Motor neuron (in vitro differentiated cells): ENCODE measurements around the gene PPP4R1. TPM values are rescaled to one million over a fixed set of nuclear protein-coding genes. Genes with fewer than 3 reads are reported as not detected.

Source experiments
- ATAC-seq, 8 experiments: fragments of 200-7000 bp; cut with Tn5 transposase; replicated peaks in 6 of 8; 2 replicates each; pipeline ENCODE4 v1.8.0; 2021; ENCODE audit warnings: mild to moderate bottlenecking in 8 of 8, moderate library complexity in 8 of 8
- H3K27ac ChIP-seq, 2 donors: fragments of 250-450 bp; sonication (Bioruptor Pico); 2 replicates each; pipeline ENCODE4 v1.9.0; 2021; ENCODE audit warnings: antibody characterized with exemption in 2 of 2, mild to moderate bottlenecking in 2 of 2, moderate library complexity in 1 of 2
- H3K4me1 ChIP-seq, 2 donors: fragments of 250-450 bp; sonication (Bioruptor Pico); replicated peaks in 1 of 2; 2 replicates each; pipeline ENCODE4 v1.6.1; 2021; ENCODE audit warnings: antibody characterized with exemption in 2 of 2, mild to moderate bottlenecking in 2 of 2, moderate library complexity in 1 of 2
- H3K4me3 ChIP-seq, 5 donors: fragments of 250-450 bp; sonication (Bioruptor Pico); 2 replicates each; pipeline ENCODE4 v1.9.0; 2021; ENCODE audit warnings: antibody characterized with exemption in 5 of 5, mild to moderate bottlenecking in 5 of 5, moderate library complexity in 4 of 5
- WGBS, 10 experiments: fragments of 450-650 bp; shearing (Covaris generic); methylation state at CpG; one replicate each; pipeline ENCODE4 v1.0.0; 2022; 5-methylcytosine and 5-hydroxymethylcytosine counted together
- in situ Hi-C, 9 experiments: fragments of 400-800 bp; cut with MboI; loops; one replicate each; pipeline ENCODE4 v1.15.0; 2021; ENCODE audit warnings: low sequenced_read_pairs in 9 of 9, low pct_unique_long_range_greater_than_20kb in 2 of 9; ENCODE audit not compliant: unreplicated experiment in 9 of 9
- total RNA-seq, 8 experiments: library from RNA; unstranded; fragments of 300-600 nt; gene quantifications; 2 replicates each; pipeline versions ENCODE4 v1.2.3 to v1.2.4, GENCODE V29; 2022

PPP4R1 gene
- total RNA-seq, 8 experiments from 2014 or later: 43.3 to 126 (median 59.7) TPM

DNA sequence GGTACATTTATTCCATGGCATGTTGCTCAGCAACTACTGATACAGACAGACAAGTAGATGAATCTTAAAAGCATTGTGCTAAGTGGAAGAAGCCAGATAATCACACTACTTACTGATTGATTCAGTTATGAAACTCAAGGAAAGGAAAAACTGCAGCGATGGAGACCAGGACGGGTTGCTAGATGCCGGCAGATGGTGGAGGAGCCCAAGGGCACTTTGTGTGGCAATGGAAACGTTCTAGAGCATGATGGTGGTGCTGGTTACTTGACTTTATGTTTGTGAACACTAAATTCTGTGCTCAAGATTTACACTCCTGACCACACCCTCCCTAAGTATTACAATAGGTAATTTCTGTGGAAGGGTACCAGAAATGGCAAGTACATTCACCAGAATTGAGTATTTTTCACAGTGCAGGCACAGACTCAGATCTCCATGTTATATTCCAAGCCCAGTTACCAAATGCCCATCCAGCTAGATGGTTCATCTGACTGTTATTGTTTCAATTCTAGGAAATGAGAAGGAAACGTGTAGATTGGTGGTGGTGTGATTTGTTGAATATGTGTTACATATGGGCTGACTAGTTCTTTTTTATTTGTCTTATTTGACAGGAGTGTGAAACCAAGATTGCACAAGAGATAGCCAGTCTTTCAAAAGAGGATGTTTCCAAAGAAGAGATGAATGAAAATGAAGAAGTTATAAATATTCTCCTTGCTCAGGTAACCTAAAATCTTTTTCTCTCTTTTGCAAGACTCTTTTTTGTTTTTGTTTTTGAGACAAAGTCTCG lies 83.9 kb downstream of the PPP4R1 start:
- in situ Hi-C loops: no loop called here
- no peaks in the 10 kb centered on the region for H3K4me1 ChIP-seq
- WGBS, 10 experiments: 60 to 100% (median 99%) methylated on average over 1 to 6 of the region's 6 CpGs
- ATAC-seq: no peak
- no peak overlapping the region for H3K4me3 ChIP-seq
- no peak overlapping the region for H3K27ac ChIP-seq

DNA sequence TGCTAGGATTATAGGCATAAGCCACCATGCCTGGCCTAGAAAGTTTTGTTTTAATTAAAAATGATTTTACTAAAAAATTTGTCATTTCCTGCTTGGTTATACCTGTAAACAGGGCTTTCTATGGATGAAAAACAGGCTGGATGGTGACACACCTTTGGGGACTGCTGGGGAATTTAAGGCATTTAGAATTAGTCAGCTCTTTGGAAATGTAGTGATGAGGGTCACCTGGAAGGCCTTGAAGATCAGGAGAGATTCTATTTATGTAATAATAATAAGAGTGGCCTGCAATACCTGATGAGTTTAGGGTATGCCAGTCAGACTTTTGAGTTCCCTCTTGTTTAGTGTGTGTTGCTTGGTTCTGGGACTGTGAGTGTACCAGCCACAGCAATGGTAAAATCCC lies 87.9 kb downstream of the PPP4R1 start:
- in situ Hi-C loops: no loop called here
- Histone ChIP-seq H3K4me1 (no peaks in the 10 kb centered on the region), H3K27ac (no peak overlapping the region), H3K4me3 (no peak overlapping the region)
- no peak for ATAC-seq

DNA sequence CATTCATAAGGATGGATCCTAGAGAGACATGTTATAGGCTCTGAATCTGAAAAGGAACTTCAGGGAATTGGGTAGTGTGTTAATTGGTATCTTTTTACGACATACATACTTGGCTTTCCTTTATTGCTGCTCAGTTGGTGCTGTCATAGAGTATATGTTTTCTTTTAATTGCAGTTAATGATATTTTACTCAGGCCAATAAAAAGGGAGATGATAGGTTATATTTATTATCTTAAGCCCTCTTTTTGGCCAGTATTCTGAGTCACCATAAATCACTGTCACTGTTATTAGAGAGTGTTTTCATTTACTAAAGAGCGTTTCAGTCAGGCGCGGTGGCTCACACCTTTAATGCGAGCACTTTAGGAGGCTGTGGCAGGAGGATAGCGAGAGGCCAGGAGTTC lies 91.4 kb downstream of the PPP4R1 start:
- in situ Hi-C loops: loop anchor here in 1 of 9 experiments (25.0 kb wide), 1 partner anchor 436 kb away; no protein-coding TSS in a partner anchor

DNA sequence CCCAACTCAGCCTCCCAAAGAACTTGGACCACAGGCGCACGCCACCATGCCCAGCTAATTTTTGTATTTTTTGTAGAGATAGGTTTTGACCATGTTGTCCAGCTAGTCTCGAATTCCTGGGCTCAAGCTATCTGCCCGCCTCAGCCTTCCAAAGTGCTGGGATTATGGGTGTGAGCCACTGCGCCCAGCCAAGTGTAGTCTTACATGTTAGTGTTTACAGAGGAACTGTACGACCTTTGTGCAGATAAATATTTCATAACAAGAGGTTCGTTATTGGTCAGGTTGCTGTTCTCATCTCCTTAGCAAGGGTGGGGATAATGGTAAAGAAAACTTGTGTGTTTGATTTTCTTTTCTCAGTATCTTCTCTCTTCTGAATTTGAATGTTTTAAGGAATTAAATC lies 92.6 kb downstream of the PPP4R1 start:
- Histone ChIP-seq H3K4me3 (no peak overlapping the region), H3K27ac (no peak overlapping the region), H3K4me1 (no peaks in the 10 kb centered on the region)
- in situ Hi-C loops: loop anchor here in 1 of 9 experiments (25.0 kb wide), 1 partner anchor 434 kb away; no protein-coding TSS in a partner anchor
- WGBS, 10 experiments: 80 to 100% (median 100%) methylated on average over 1 to 7 of the region's 7 CpGs; no CpG with 5 or more reads in 1 of the 10 experiments
- ATAC-seq: no peak

More for the DNA sequence above, 91.4 kb downstream of the PPP4R1 start:
- no peak for ATAC-seq
- 93 to 100% (median 100%) methylated on average over 1 to 6 of the region's 6 CpGs; no CpG with 5 or more reads in 1 of the 10 experiments for WGBS, 10 experiments
- Histone ChIP-seq H3K27ac (no peak overlapping the region), H3K4me3 (no peak overlapping the region), H3K4me1 (no peaks in the 10 kb centered on the region)

DNA sequence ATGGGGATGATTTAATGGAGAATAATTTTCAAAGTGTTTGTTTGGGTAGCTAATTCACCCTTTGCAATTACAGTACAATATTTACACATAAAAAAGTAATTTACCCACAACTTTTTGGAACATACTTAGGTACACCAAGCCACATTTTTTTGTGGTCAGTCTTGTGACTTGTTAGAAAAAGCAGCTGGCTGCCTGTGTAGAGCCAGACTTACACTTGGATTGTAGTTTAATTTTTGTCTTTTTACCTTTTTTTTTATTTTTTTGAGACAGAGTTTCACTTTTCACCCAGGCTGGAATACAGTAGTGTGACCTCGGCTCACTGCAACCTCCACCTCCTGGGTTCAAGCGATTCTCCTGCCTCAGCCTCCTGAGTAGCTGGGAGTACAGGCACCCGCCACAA lies 93.7 kb downstream of the PPP4R1 start:
- 64 to 100% (median 92%) methylated on average over 1 to 3 of the region's 3 CpGs; no CpG with 5 or more reads in 3 of the 10 experiments for WGBS, 10 experiments
- no peak overlapping the region for H3K4me3 ChIP-seq
- H3K4me1 ChIP-seq: no peaks in the 10 kb centered on the region
- ATAC-seq: no peak
- no peak overlapping the region for H3K27ac ChIP-seq
- in situ Hi-C loops: loop anchor here in 1 of 9 experiments (25.0 kb wide), 1 partner anchor 433 kb away; no protein-coding TSS in a partner anchor

DNA sequence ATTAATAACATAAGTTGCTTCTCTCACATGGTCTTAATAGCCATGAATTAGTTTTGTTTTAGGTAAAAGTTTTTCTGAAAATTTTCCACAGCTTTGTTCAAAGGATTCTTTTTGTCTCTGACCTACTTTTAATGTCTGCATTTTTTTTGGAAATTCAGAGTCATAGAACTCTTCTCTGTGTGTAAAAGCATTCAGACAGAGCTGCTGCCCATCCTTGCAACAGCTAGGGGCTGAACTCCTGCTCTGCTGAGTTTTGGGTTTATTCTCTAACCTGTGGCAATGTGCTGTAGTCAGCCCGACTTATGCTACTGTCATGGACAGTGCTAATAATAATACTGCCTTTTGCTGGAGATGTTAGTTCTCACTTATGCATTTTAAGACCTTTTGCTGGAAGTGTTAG lies 95.0 kb downstream of the PPP4R1 start:
- in situ Hi-C loops: loop anchor here in 1 of 9 experiments (25.0 kb wide), 1 partner anchor 432 kb away; no protein-coding TSS in a partner anchor
- no peaks in the 10 kb centered on the region for H3K4me1 ChIP-seq
- 20 to 100% (median 80%) methylated on average over 1 of the region's 1 CpG; no CpG with 5 or more reads in 3 of the 10 experiments for WGBS, 10 experiments
- no peak overlapping the region for H3K4me3 ChIP-seq
- H3K27ac ChIP-seq: no peak overlapping the region
- no peak for ATAC-seq

DNA sequence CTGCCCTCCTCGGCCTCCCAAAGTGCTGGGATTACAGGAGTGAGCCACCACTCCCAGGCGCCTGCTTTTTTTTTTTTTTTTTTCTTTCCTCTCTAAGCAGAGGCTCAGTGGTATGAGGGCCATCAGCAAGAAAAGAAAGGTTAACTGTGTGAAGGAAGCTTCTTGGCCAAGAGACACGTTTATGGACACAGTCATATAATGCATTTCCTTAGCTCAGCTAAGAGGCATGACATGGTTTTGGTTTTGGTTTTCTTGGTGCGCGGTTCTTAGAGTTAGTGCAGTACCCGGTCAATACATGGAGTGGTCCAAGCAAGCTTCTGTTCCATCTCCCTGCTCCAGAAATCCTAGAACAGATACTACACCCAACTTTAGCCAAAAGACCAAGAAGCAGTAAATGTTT lies 96.5 kb downstream of the PPP4R1 start:
- Histone ChIP-seq H3K27ac (no peak overlapping the region), H3K4me3 (no peak overlapping the region), H3K4me1 (no peaks in the 10 kb centered on the region)
- WGBS, 10 experiments: 60 to 100% (median 92%) methylated on average over 2 to 6 of the region's 6 CpGs; no CpG with 5 or more reads in 2 of the 10 experiments
- in situ Hi-C loops: loop anchor here in 1 of 9 experiments (25.0 kb wide), 1 partner anchor 431 kb away; no protein-coding TSS in a partner anchor
- no peak for ATAC-seq

DNA sequence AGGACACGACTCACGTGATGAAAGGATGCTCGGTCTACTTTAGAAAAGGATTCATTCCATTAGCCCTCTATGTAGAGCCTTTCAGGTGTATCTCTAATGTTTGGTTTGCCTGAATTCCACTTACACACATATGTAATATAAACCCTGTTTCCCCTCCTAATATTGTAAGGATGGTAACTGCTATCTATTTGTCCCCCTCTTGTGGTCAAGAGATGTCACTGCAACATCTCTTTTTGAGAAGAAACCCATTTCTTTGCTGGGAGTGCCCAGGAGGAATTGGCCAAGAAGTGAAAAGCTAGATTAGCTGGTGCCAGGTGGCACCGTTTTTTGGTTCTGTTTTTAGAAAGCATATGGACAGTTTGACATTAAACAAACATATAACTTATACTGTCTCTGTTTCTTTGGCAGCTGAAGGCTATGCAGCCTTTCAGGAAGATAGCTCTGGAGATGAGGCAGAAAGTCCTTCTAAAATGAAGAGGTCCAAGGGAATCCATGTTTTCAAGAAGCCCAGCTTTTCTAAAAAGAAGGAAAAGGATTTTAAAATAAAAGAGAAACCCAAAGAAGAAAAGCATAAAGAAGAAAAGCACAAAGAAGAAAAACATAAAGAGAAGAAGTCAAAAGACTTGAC lies 97.8 kb downstream of the PPP4R1 start:
- no peaks in the 10 kb centered on the region for H3K4me1 ChIP-seq
- no peak overlapping the region for H3K27ac ChIP-seq
- peak in 3 of 8 experiments; percentile 46 to 53 (median 50) for ATAC-seq
- no peak overlapping the region for H3K4me3 ChIP-seq
- 0 to 100% (median 67%) methylated on average over 1 to 4 of the region's 4 CpGs; no CpG with 5 or more reads in 1 of the 10 experiments for WGBS, 10 experiments
- in situ Hi-C loops: loop anchor here in 1 of 9 experiments (25.0 kb wide), 1 partner anchor 429 kb away; no protein-coding TSS in a partner anchor

DNA sequence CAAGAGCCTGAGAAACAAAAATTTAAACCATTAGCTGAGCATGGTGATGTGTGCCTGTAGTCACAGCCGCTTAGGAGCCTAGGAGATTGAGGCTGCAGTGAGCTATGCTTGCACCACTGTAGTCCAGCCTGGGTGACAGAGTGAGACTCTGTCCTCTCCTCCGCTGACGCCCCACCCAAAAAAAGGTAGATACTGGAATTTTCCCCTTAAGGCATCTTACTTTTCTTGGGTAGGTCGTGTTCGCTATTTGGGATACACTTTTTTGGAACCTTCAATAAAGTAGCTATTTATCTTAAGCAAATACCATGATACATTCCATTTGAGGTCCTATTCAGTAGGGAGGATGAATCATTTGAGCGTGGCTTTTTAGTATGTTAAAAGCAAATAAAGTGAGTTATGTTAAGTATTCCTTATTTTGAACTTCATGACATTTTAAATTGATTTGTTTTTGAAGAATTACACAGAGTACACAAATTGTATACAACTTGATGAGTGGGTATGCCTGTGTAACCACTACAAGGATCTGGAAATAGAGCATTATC lies 100.3 kb downstream of the PPP4R1 start:
- no peaks in the 10 kb centered on the region for H3K4me1 ChIP-seq
- no peak for ATAC-seq
- WGBS, 10 experiments: 88 to 100% (median 95%) methylated on average over 2 to 6 of the region's 6 CpGs; no CpG with 5 or more reads in 1 of the 10 experiments
- no peak overlapping the region for H3K4me3 ChIP-seq
- no peak overlapping the region for H3K27ac ChIP-seq
- in situ Hi-C loops: loop anchor here in 1 of 9 experiments (25.0 kb wide), 1 partner anchor 427 kb away; no protein-coding TSS in a partner anchor

DNA sequence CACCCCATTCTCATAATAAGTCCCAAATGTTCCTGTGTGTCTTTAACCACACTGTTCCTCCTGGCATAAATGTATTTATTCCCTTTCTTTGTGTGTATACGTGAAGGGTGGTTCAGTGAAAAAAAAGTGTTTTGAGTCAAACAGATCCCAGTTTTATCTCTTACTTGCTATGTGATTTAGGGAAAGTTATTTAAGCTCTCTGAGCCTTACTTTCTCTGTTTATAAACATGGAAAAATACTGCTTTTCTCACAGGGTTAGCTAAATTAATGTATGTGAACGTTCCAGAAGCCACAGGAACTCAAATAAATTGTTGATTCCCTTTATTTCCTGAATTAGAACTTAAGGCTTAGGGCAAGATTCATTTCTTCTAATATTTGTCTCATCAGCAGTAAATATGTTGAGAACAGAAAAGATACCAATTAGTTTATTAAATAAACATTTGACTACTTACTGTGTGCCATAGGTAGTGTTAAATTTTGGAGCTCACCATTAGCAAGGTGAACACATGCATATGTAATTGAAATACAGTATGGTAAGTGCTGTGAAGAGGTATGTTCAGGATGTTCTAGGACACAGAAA lies 105.8 kb downstream of the PPP4R1 start:
- in situ Hi-C loops: loop anchor here in 1 of 9 experiments (25.0 kb wide), 1 partner anchor 421 kb away; no protein-coding TSS in a partner anchor
- Histone ChIP-seq H3K4me3 (no peak overlapping the region), H3K4me1 (no peaks in the 10 kb centered on the region), H3K27ac (no peak overlapping the region)
- 25 to 100% (median 80%) methylated on average over 1 to 2 of the region's 2 CpGs; no CpG with 5 or more reads in 1 of the 10 experiments for WGBS, 10 experiments
- ATAC-seq: no peak

DNA sequence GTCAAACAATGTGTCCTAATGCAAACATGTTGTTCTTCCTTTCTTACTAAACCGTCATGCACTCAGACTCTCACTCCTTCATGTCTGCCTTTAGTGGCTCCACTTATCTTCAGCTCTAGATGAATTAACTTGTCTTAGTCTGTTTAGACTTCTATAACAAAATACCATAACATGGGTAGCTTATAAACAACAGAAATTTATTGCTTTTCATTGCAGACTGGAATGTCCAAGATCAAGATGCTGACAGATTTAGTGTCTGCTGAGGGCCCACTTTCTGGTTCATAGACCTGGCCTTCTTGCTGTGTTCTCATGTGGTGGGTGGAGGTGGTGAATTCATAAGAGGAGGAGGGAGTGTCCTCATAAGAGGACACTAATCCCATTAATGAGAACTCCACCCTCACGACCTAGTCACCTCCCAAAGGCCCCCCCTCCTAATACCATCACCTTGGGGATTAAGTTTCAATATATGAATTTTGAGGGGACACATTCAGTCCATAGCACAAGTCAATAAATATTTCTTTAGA lies 106.7 kb downstream of the PPP4R1 start:
- in situ Hi-C loops: loop anchor here in 1 of 9 experiments (25.0 kb wide), 1 partner anchor 420 kb away; no protein-coding TSS in a partner anchor
- Histone ChIP-seq H3K27ac (no peak overlapping the region), H3K4me1 (no peaks in the 10 kb centered on the region), H3K4me3 (no peak overlapping the region)
- 0 to 100% (median 89%) methylated on average over 1 to 2 of the region's 2 CpGs; no CpG with 5 or more reads in 1 of the 10 experiments for WGBS, 10 experiments
- peak in 3 of 8 experiments; percentile 56 to 84 (median 82) for ATAC-seq

DNA sequence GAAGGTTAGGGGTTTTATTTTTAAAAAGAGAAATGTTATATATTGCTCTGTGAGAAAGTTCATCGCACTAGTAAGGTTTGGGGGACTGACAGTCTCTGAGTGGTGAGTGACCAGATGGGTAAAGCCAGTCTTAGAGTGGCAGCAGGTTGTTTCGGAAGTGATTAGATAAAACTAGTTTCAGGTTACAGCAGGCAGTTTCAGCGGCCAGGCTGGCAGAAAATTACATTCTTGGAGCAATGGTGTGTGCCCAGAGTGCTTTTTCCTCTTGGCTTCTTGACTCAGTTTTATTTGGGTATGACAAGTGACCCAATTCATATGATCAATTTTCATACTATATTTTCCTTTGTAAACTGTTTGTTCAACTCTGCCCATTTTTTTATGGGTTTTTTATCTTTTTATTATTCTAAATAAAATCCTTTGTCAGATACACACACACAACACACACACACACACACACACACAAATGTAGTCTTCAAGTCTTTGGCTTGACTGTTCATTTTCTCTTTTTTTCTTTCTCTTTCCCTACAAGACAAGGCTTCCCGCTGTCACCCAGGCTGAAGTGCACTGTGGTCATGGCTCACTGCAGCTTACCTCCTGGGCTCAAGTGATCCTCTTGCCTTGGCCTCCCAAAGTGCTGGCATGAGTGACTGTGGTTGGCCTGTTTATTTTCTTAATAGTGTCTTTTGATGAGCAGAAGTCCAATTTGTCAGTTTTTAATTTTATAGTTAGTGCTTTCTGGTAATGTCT lies 108.1 kb downstream of the PPP4R1 start:
- Histone ChIP-seq H3K27ac (no peak overlapping the region), H3K4me3 (no peak overlapping the region), H3K4me1 (no peaks in the 10 kb centered on the region)
- ATAC-seq: no peak
- in situ Hi-C loops: loop anchor here in 1 of 9 experiments (25.0 kb wide), 1 partner anchor 419 kb away; no protein-coding TSS in a partner anchor
- WGBS, 10 experiments: 66 to 100% (median 90%) methylated on average over 1 to 4 of the region's 4 CpGs; no CpG with 5 or more reads in 1 of the 10 experiments
